Measurements from ENCODE around the gene TSHZ1. TPM values are rescaled to one million over a fixed set of nuclear protein-coding genes. Genes with fewer than 3 reads are reported as not detected.

TSHZ1 gene
- total and polyA plus RNA-seq, 2 donors from 2014 or later: 7.0 to 31.3 TPM

GRCh38 chr18:75162467-75162866 is 48.1 kb upstream of the TSHZ1 start:
- no peak for TF ChIP-seq CTCF (IDR thresholded peaks at IDR 0.05; ENCODE audit: borderline replicate concordance, extremely low read depth, insufficient read depth)
- DNase-seq (no peak), FAIRE-seq (no peak)
- intact Hi-C loops (cut with DNase I): no loop called here
- H3K27me3 ChIP-seq (ENCODE audit: control insufficient read depth, insufficient read depth, low read length): no peaks in the 10 kb centered on the region
- H3K4me1 ChIP-seq (ENCODE audit: control insufficient read depth in 2 of 3, insufficient read depth in 2 of 3, low read depth in 1 of 3, low read length in 3 of 3): no peaks in the 10 kb centered on the region
- no peaks in the 10 kb centered on the region for H3K9me3 ChIP-seq (ENCODE audit: control insufficient read depth in 2 of 3, insufficient read depth in 1 of 3, low read length in 3 of 3)
- no peak overlapping the region for H3K4me3 ChIP-seq (ENCODE audit: low read length in 3 of 3)
- H3K36me3 ChIP-seq (ENCODE audit: control insufficient read depth in 2 of 3, insufficient read depth in 3 of 3, low read length in 3 of 3): no peaks in the 10 kb centered on the region
- H3K27ac ChIP-seq (ENCODE audit: low read depth in 2 of 2, low read length in 2 of 2): no peak overlapping the region
- H3K9ac ChIP-seq (ENCODE audit: low read length in 3 of 3): no peak overlapping the region

GRCh38 chr18:75162978-75163377 is 47.6 kb upstream of the TSHZ1 start:
- intact Hi-C loops (cut with DNase I): no loop called here
- H3K36me3 ChIP-seq (ENCODE audit: control insufficient read depth in 2 of 3, insufficient read depth in 3 of 3, low read length in 3 of 3): no peaks in the 10 kb centered on the region
- no peaks in the 10 kb centered on the region for H3K27me3 ChIP-seq (ENCODE audit: control insufficient read depth, insufficient read depth, low read length)
- DNase-seq (no peak), FAIRE-seq (no peak)
- H3K9me3 ChIP-seq (ENCODE audit: control insufficient read depth in 2 of 3, insufficient read depth in 1 of 3, low read length in 3 of 3): no peaks in the 10 kb centered on the region
- H3K4me1 ChIP-seq (ENCODE audit: control insufficient read depth in 2 of 3, insufficient read depth in 2 of 3, low read depth in 1 of 3, low read length in 3 of 3): no peaks in the 10 kb centered on the region
- no peak overlapping the region for H3K4me3 ChIP-seq (ENCODE audit: low read length in 3 of 3)
- H3K9ac ChIP-seq (ENCODE audit: low read length in 3 of 3): no peak overlapping the region
- H3K27ac ChIP-seq (ENCODE audit: low read depth in 2 of 2, low read length in 2 of 2): no peak overlapping the region
- TF ChIP-seq CTCF (IDR thresholded peaks at IDR 0.05; ENCODE audit: borderline replicate concordance, extremely low read depth, insufficient read depth): no peak

- FAIRE-seq: no peak
- TF ChIP-seq CTCF (IDR thresholded peaks at IDR 0.05; ENCODE audit: borderline replicate concordance, extremely low read depth, insufficient read depth): no peak
- no peak for DNase-seq
- intact Hi-C loops (cut with DNase I): no loop called here
- Histone ChIP-seq H3K36me3 (ENCODE audit: control insufficient read depth in 2 of 3, insufficient read depth in 3 of 3, low read length in 3 of 3) (no peaks in the 10 kb centered on the region), H3K9ac (ENCODE audit: low read length in 3 of 3) (no peak overlapping the region), H3K27ac (ENCODE audit: low read depth in 2 of 2, low read length in 2 of 2) (no peak overlapping the region), H3K27me3 (ENCODE audit: control insufficient read depth, insufficient read depth, low read length) (no peaks in the 10 kb centered on the region), H3K4me3 (ENCODE audit: low read length in 3 of 3) (no peak overlapping the region), H3K4me1 (ENCODE audit: control insufficient read depth in 2 of 3, insufficient read depth in 2 of 3, low read depth in 1 of 3, low read length in 3 of 3) (no peaks in the 10 kb centered on the region), H3K9me3 (ENCODE audit: control insufficient read depth in 2 of 3, insufficient read depth in 1 of 3, low read length in 3 of 3) (no peaks in the 10 kb centered on the region)
These were observed 46.9 kb upstream of the TSHZ1 start for GRCh38 chr18:75163736-75164135.

- intact Hi-C loops (cut with DNase I): no loop called here
- Histone ChIP-seq H3K9ac (ENCODE audit: low read length in 3 of 3) (no peak overlapping the region), H3K9me3 (ENCODE audit: control insufficient read depth in 2 of 3, insufficient read depth in 1 of 3, low read length in 3 of 3) (no peaks in the 10 kb centered on the region), H3K4me3 (ENCODE audit: low read length in 3 of 3) (no peak overlapping the region), H3K27me3 (ENCODE audit: control insufficient read depth, insufficient read depth, low read length) (no peaks in the 10 kb centered on the region), H3K4me1 (ENCODE audit: control insufficient read depth in 2 of 3, insufficient read depth in 2 of 3, low read depth in 1 of 3, low read length in 3 of 3) (no peaks in the 10 kb centered on the region), H3K27ac (ENCODE audit: low read depth in 2 of 2, low read length in 2 of 2) (no peak overlapping the region), H3K36me3 (ENCODE audit: control insufficient read depth in 2 of 3, insufficient read depth in 3 of 3, low read length in 3 of 3) (no peaks in the 10 kb centered on the region)
- no peak for TF ChIP-seq CTCF (IDR thresholded peaks at IDR 0.05; ENCODE audit: borderline replicate concordance, extremely low read depth, insufficient read depth)
- FAIRE-seq: no peak
- DNase-seq: no peak
These were observed 46.1 kb upstream of the TSHZ1 start for GRCh38 chr18:75164479-75164878.
